GM21717 (cell line): Measurements from ENCODE around the gene LAMA2.
"Not testable (repeated sequence)": the region's sequence is repeated elsewhere in the genome, so short reads cannot be mapped to it uniquely, and the experiment has no call there.

Experiments
- ATAC-seq: cut with Tn5 transposase; IDR thresholded peaks from one replicate; pipeline ENCODE4 v1.9.1; 2021; ENCODE audit warnings: mild to moderate bottlenecking, moderate library complexity; ENCODE audit not compliant: unreplicated experiment

Gene LAMA2

DNA sequence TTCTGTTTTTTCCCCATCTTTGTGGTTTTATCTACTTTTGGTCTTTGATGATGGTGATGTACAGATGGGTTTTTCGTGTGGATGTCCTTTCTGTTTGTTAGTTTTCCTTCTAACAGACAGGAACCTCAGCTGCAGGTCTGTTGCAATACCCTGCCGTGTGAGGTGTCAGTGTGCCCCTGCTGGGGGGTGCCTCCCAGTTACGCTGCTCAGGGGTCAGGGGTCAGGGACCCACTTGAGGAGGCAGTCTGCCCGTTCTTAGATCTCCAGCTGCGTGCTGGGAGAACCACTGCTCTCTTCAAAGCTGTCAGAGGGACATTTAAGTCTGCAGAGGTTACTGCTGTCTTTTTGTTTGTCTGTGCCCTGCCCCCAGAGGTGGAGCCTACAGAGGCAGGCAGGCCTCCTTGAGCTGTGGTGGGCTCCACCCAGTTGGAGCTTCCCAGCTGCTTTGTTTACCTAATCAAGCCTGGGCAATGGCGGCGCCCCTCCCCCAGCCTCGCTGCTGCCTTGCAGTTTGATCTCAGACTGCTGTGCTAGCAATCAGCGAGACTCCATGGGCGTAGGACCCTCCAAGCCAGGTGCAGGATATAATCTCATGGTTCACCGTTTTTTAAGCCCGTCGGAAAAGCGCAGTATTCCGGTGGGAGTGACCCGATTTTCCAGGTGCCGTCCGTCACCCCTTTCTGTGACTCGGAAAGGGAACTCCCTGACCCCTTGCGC, 289.5 kb downstream of the LAMA2 start:
- ATAC-seq: not testable (repeated sequence)

DNA sequence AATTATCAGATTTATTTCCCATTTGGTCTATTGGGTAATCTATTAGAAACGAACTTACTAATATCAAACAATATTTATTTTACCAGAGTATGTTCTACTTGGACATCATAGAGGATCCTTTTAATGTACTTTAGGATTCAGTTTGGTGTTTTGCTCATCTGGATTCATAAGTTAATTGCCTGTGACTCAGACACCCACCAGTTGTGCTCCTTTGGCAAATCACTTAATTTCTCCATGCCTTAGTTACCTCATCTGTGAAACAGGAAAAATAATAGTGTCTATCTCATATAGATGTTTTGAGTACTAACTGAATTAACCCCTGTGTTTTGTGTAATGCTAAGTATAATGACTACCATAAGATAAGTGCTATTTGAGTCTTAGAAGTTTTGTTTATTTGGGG, 292.1 kb downstream of the LAMA2 start:
- ATAC-seq: no peak

DNA sequence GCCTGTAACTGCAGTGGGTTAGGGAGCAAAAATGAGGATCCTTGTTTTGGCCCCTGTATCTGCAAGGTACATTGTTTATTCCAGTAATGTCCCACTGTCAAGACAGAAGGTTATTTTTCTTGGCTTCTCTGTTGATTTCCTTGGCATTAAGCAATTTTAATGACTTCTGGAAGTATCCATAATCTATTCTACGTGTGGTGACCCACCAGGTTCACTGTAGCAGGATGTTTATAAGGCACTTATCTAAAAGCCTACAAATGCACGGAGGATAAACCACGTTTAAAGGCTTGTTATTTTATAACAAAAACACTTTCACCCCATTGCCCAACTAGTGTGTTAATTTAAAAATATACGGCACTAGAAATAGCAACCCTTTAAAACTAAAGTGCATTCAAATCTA, 294.9 kb downstream of the LAMA2 start:
- ATAC-seq: no peak

DNA sequence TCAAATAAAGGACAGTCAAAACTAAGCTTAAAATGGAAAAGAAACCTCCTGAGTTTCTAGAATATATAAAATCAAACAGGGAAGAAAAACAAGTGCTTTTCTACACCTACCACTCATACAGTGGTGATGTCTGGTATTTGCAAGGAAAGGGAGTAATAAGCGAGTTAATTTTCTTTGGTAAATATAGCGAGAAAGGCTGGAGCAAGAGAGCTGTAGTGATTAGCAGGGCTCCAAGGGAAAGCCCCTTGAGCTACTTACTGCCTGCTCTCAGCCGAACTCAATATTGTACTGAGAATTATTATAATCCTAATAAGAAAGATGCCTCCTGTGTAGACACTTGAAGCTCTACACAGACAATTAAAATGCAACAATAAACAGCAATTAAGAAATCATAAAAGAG, 296.3 kb downstream of the LAMA2 start:
- ATAC-seq: no peak

GRCh38 chr6:129181001-129181400, 298.1 kb downstream of the LAMA2 start:
- no peak for ATAC-seq

- no peak for ATAC-seq
Observed at GRCh38 chr6:129183187-129183591, 300.3 kb downstream of the LAMA2 start.

GRCh38 chr6:129183681-129184301, 300.9 kb downstream of the LAMA2 start:
- ATAC-seq: no peak

- ATAC-seq: no peak
Observed at GRCh38 chr6:129184324-129184723, 301.4 kb downstream of the LAMA2 start.

DNA sequence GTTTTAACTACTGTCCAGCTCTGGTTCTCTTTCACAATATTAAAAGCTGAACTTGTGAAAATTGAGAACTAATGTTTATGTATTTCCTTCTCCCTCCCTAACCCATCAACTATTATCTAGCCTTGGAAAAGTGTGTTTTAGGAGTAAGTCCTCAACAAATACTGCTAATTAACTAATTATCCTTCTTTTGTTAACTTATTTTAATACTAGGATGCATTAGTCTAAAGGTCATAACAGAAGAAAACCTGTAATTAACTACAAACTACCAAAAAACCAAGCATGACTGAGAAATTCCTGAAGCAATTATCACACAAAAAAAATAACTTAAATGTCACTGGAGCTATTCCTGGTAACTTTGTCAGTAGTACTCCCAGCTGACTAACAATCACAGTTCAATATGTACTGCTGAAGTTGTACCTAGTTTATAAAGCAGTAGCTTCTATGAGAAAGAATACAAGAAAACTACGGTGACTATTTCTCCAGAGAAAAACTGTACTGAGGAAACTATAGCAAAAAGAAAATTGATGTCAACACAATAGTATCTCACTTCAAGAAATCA, 301.9 kb downstream of the LAMA2 start:
- no peak for ATAC-seq

- no peak for ATAC-seq
Observed at GRCh38 chr6:129186988-129187387, 304.1 kb downstream of the LAMA2 start.

GRCh38 chr6:129188306-129188705, 305.4 kb downstream of the LAMA2 start:
- no peak for ATAC-seq

GRCh38 chr6:129188795-129189194, 305.9 kb downstream of the LAMA2 start:
- ATAC-seq: no peak

- no peak for ATAC-seq
Observed at GRCh38 chr6:129189266-129189665, 306.3 kb downstream of the LAMA2 start.

DNA sequence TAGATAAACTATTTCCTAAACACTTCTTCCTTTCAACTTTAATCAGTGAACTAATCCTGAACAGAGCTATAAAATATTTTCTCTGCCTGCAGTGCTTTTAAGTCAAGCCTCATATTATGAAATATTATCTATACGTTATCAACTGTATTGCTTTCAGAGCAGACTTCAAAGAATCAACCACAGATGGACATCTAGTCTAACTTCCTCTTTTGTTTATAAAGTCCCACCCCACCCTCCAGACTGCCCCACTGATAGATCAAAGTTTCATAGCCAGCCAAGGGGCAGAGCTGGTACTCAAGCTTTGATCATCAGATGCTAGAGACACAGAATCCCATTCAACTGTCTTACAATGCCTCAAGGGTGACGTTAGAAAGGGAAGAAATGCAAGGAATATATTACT, 308.3 kb downstream of the LAMA2 start:
- no peak for ATAC-seq

- no peak for ATAC-seq
Observed at GRCh38 chr6:129192458-129192989, 309.6 kb downstream of the LAMA2 start.

- ATAC-seq: no peak
Observed at GRCh38 chr6:129194306-129194941, 311.5 kb downstream of the LAMA2 start.

DNA sequence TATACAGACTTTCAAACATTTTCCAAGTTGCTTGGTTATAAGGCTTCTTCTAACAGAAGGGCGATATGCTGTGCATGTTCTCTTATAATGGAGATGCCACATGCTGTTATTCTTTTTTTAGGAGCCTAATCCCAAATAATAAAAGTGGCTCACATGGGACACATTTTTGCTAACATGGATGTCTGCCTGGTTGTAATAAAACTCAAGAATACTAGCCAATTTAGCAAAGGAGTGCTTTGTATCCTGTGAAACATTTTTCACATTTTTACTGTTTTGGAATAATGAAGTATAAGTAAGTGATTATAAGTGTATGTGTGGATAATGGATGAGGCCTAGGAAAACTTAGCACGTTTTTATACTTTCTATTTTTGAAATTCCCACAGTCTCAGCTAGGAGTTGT, 312.2 kb downstream of the LAMA2 start:
- no peak for ATAC-seq

DNA sequence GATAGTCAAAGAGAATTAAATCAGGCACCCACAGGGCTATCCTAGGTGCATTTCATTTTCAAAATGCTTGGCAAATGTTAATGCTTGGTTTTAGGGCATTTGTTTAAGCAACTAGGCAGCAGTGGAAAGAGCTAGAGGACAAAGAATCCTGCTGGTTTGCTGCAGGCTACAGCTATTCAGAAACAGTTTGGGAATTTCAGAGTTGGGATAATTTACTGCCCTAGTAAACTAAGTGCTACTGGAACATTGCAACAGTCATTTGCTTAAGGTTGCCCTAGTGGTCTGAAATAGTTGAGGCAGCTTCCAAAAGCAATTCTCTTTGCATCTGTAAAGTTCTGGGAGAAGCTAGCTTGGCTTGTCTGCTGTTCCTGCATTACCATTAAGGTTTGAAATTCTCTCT, 312.7 kb downstream of the LAMA2 start:
- no peak for ATAC-seq

GRCh38 chr6:129197154-129197553, 314.2 kb downstream of the LAMA2 start:
- ATAC-seq: no peak

DNA sequence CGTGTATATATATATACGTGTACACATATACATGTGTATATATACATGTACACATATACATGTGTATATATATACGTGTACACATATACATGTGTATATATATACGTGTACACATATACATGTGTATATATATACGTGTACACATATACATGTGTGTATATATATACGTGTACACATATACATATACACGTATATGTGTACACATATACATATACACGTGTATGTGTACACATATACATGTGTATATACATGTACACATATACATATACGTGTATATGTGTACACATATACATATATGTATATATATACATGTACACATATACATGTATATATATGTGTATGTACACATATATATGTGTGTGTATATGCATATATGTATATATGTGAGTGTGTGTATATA, 317.2 kb downstream of the LAMA2 start:
- no peak for ATAC-seq

GRCh38 chr6:129203190-129203900, 320.4 kb downstream of the LAMA2 start:
- ATAC-seq: no peak
